T-helper 22 cell (primary cell): ENCODE results near the gene MYO1F.
"Not testable (repeated sequence)": the region's sequence is repeated elsewhere in the genome, so short reads cannot be mapped to it uniquely, and the experiment has no call there.

Experiments
- DNase-seq: peaks from one replicate; pipeline ENCODE4 v3.0.0-alpha.2; 2020; ENCODE audit warnings: low read depth

MYO1F gene

GRCh38 chr19:8577247-8577646 is at the start of gene MYO1F:
MYO1F (minus strand) TSS chr19:8577442; CDS start chr19:8577309, 133 bp downstream.
- DNase-seq, result no peak

GRCh38 chr19:8626842-8627241 is 49.6 kb upstream of the MYO1F start:
- no peak for DNase-seq

DNA sequence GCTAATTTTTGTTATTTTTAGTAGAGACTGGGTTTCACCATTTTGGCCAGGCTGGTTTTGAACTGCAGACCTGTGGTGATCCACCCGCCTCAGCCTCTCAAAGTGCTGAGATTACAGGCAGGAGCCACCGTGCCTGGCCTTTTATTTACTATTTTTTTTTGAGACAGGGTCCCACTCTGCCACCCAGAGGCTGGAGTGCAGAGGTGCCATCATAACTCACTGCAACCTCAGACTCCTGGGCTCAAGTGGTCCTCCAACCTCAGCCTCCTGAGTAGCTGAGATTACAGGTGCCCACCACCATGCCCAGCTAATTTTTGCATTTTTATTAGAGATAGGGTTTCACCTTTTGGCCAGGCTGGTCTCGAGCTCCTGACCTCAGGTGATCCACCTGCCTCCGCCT is 45.6 kb upstream of the MYO1F start:
- not testable (repeated sequence) for DNase-seq

GRCh38 chr19:8618751-8619150 is 41.5 kb upstream of the MYO1F start:
- no peak for DNase-seq

DNA sequence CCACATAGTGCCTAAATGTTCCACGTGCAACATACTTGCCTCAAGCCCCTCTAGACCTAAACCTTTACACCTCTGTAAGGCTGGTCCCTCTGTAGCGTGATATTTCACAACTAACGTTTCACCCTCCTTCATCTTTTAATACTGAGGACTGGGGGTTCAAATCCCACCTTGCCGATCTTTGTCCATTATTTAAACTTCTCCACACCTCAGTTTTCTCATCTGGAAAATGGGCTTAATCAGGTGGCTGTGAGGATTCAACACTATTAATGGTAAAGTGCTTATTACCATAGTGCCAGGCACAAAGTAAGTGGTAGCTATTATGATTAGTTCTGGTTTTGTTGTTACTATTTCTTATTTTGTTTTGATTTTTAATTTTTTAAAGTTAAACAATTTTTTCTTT is 40.7 kb upstream of the MYO1F start:
- DNase-seq, result no peak

DNA sequence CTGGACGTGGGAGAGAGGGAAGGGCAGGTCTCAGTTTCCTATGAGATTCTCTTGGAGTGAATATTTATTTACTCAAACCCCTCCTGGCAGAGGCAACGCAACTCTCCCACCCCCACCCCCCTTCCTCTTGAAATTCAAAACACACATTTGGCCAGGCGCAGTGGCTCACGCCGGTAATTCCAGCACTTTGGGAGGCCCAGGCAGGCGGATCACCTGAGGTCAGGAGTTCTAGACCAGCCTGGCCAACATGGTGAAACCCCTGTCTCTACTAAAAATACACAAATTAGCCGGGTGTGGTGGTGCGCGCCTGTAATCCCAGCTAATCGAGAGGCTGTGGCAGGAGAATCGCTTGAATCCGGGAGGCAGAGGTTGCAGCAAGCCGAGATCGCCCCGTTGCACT is 40.1 kb upstream of the MYO1F start:
- not testable (repeated sequence) for DNase-seq

DNA sequence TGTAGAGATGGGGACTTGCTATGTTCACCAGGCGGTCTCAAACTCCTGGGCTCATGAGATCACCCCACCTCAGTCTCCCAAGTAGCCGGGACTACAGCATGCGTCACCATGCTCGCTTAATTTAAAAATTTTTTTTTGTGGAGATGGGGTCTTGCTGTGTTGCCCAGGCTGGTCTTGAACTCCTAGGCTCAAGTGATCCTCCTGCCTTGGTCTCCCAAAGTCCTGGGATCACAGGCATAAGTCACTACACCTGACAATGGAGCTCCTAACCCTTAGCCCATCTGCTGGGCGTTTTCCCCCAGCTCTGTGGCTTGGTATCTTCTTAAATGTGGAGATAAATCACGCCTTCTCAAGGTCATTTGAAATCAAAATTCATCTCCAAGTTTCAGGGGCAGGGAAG is 39.6 kb upstream of the MYO1F start:
- DNase-seq, result no peak

DNA sequence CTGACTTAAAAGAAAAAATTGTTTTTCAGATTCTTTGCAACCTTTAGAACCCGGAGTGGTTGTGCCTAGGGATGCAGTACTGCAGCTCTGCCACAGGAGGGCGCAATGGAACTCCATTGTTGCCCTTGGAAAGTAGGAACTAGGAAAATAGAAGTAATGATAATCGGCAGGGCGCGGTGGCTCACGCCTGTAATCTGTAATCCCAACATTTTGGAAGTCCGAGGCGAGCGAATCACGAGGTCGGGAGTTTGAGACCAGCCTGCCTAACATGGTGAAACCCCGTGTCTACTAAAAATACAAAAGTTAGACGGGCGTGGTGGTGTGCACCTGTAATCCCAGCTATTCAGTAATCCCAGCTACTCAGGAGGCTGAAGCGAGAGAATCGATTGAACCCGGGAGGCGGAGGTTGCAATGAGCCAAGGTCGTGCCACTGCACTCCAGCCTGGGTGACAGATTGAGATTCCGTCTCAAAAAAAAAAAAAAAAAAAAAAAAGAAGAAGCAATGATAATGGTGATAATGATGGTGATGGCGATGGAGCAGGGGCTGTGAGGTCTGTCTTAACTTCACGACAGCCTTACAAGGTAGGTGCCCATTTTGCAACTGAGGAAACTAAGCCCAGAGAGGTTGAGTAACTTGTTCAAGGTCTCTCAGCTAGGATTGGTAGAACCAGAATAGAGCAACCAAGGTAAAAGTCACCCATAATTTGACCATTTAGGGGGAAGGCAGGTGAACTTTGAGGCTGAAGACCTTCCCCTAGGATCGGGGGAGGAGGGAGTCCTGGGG is 38.8 kb upstream of the MYO1F start:
- DNase-seq, result no peak

- no peak for DNase-seq
Measured at GRCh38 chr19:8615024-8615423, 37.8 kb upstream of the MYO1F start.

DNA sequence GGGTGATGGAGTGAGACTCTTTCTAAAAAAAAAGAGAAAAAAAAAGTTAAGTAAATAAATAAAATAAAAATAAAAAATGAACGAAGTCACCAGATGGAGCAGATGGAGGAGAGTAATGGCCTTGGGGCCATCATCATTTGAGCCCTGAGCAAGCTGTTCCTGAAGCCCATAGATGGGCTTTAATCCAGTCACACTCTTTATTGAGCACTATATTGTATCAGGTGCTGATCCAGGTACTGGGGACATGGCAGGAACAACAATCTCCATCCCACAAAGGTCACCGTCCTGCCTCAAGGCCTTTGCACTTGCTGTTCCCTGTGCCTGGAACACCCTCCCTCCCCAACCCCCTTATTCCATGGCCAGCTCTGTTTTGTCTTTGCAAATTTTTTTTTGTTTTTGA is 37.2 kb upstream of the MYO1F start:
- no peak for DNase-seq

DNA sequence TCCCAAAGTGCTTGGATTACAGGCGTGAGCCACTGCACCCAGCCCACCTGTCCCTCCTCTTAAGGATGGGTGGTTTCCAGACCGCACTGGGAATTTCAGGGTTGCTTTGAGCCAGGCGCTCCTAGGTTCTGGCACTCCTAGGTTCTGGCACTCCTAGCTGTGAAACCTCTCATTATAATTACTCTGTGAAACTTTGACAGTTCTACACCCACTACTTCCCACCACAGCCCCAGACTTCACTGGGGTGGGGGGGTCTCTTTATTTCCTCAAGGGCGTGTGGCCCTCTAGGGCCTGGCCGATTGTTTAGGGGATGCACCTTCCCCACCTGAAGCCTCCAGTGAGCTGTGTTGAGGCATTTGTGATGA is 35.5 kb upstream of the MYO1F start:
- DNase-seq, result no peak

DNA sequence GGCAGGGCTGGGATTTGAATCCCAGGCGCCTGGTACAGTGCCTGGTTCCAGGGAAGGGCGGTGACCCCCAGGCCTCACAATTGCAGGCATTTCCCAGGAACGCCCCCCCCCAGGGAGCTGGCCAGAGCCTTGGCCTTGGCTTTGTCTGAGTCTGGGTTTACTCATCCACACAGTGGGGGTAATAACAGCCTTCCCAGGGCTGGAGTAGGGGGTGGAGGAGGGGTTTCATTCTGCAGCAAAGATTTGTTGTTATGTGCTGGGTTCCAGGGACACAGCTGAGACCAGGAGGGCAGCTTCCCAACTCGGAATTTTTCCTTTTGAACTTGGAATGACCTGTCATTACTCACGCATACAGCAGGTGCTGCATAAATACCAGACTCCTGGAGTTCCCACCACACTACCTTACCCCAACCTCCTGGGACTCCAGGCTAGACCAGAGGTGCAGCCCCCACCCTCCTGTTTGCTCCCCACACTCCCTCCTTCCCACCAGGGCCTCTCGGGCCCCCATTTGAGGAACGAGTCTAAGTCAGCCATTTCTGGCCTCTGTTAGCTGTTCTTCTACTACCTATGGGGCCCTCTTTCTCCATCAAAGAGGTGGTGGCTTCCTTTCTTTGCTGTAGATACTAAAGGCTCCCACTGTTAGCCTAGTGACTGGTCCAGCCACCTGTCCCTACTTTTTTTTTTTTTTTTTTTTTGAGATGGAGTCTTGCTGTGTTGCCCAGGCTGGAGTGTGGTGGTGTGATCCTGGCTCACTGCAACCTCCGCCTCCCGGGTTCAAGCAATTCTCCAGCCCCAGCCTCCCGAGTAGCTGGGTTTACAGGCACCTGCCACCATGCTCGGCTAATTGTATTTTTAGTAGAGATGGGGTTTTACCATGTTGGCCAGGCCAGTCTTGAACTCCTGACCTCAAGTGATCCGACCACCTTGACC is 34.9 kb upstream of the MYO1F start:
- DNase-seq, result no peak

DNA sequence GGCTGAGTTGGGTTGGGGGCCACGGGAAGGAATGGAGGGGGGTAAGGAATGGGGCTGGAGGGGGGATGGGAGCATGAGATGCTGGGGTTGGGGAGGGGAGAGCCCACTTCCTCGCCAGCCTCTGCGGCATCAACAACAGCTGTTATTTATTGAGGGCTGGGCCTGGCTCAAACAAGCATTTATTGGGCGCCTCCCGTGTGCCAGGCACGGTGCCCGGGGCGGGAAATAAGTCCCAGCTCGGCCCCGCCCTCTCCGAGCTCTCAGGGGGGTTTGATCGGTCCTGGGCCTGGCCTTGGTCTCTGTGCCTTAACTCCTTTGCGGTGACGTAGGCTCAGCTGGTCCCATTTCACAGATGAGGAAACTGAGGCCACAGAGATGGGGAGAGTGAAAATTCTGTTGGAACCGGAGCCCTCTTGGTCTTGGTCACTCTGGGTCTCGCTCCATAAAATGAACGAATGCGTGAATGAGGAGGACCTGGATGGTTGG is 34.2 kb upstream of the MYO1F start:
- no peak for DNase-seq

DNA sequence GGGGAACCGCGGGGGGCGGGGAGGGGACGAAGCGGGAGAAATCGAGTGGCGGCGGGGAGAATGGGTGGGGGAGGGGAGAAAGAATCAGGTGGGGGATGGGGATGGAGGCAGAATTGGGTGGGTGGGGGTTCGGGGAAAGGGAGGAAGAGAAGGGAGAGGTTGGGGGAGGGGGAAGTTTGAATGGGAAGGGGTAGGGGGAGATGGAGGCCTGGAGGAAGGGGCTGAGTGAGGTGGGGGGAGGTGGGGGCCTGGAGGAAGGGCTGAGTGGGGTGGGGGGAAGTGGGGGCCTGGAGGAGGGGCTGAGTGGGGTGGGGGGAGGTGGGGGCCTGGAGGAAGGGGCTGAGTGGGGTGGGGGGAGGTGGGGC is 33.7 kb upstream of the MYO1F start:
- DNase-seq, result no peak

DNA sequence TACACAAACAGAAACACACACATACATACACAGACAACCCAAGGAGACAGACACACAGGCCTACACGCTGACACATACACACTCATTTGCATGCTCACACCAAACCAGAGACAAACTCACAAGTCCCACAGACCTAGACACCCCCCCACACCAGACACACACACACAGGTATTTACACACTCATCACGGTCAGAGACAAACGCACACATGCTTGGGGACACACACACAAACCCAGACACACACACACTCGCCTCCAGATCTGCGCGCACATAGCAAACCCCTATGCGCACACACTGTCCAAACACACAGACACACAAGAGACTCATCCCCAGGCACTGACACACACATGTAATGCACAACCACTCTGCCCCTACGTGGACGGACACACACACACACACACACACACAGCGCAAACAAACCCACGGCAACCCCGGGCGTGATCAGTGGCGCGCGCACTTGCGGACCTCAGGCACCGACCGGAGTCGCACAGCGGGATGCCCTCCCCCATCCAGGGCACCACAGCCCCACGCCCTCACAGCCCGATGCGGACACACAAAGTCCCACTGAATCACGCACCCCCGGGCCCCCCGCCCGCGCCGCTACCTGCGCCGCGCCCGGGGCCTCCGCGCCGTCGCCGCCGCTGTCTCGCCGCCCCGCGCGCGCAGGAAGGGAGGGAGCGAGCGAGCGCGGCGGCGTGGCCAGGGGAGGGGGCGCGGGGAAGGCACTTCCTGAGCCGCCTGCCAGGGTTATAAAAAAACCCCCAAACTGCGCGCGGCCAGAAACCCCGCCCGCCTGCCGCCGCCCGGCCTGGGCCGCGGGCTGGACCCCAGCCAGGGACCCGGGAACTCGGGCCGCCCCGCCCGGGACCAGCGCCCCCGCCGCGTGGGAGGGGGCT is 33.0 kb upstream of the MYO1F start, which contains the start of gene ADAMTS10:
Gene ADAMTS10 (minus strand): TSS at position 675 of the 895 bp plus-strand sequence. CDS start 5,005 bp downstream, outside the sequence.
- DNase-seq, result peak; percentile 10

- DNase-seq, result no peak
Measured at GRCh38 chr19:8609279-8610040, 32.2 kb upstream of the MYO1F start.

DNA sequence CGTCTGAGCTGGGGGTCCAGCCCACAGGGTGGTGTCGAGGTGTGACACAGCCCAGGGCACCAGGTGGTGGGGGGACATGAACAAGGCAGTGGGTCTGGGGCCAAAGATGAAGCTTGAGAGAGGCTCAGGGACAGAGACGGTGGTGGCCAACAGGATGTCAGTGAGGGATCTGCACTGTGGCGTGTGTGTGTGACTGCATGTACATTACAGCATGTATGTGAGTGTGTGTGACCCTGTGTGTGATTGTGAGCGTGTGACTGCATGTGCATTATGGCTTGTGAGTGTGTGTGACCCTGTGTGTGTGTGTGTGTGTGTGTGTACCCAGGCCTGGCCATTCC is 31.7 kb upstream of the MYO1F start:
- no peak for DNase-seq

GRCh38 chr19:8607386-8607785 is 30.1 kb upstream of the MYO1F start:
- DNase-seq, result no peak

- DNase-seq, result no peak
Measured at GRCh38 chr19:8605514-8605913, 28.3 kb upstream of the MYO1F start.

GRCh38 chr19:8601796-8602195 is 24.6 kb upstream of the MYO1F start:
- no peak for DNase-seq

- no peak for DNase-seq
Measured at GRCh38 chr19:8600816-8601215, 23.6 kb upstream of the MYO1F start.
